GM19463 (cell line): ENCODE results near the gene ERCC8.
"Not testable (repeated sequence)": the region's sequence is repeated elsewhere in the genome, so short reads cannot be mapped to it uniquely, and the experiment has no call there.

Source experiments
- ATAC-seq: cut with Tn5 transposase; IDR thresholded peaks from one replicate; pipeline ENCODE4 v1.9.1; 2021; ENCODE audit warnings: mild to moderate bottlenecking, moderate library complexity; ENCODE audit not compliant: unreplicated experiment

Gene ERCC8, protein sequence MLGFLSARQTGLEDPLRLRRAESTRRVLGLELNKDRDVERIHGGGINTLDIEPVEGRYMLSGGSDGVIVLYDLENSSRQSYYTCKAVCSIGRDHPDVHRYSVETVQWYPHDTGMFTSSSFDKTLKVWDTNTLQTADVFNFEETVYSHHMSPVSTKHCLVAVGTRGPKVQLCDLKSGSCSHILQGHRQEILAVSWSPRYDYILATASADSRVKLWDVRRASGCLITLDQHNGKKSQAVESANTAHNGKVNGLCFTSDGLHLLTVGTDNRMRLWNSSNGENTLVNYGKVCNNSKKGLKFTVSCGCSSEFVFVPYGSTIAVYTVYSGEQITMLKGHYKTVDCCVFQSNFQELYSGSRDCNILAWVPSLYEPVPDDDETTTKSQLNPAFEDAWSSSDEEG

DNA sequence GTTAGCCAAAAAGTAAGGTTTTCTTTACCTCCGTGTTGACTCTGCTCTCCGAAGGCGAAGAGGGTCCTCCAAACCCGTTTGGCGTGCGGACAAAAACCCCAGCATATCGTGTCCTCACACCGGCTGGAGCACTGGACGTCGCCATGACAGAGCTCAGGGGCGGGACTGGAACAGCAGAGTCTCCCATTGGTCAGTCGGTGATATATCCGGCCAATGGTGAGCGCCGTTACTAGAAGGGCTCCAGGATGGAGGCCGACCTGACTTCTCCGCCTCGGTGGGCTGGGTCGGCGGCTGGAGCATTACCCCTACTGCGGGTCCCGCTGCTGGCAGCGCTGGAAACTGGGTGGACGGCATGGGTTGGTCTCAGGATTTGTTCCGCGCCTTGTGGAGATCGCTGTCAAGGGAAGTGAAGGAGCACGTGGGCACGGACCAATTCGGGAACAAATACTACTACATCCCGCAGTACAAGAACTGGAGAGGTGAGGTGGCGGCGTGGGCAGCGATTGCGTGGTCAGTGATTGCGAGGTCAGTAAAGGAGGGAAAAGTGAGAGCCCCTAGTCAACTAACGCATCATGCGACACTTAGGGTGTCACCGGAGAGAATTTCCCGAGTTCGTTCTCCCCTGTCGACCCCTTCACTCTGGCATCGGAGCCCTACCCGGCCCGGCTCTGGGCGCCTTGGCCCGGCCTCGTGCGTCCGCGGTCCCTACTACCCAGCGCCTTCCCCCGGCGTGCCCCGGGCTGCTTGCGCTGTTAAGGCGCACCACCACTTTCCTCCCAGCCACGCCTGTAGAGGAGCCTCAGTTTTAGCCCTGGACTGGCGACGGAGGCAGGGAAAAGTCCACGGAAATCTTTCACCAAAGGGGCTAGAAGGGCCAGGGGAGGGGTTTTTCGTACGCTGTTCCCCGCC is at the start of gene ERCC8, which contains the start of gene NDUFAF2:
Gene ERCC8 (minus strand): TSS at position 167 of the 909 bp plus-strand sequence. CDS start 62 bp downstream, at position 105.
Gene NDUFAF2 (plus strand): TSS at position 302 of the 909 bp plus-strand sequence. CDS start 51 bp downstream, at position 353.
- peak; percentile 100 for ATAC-seq

DNA sequence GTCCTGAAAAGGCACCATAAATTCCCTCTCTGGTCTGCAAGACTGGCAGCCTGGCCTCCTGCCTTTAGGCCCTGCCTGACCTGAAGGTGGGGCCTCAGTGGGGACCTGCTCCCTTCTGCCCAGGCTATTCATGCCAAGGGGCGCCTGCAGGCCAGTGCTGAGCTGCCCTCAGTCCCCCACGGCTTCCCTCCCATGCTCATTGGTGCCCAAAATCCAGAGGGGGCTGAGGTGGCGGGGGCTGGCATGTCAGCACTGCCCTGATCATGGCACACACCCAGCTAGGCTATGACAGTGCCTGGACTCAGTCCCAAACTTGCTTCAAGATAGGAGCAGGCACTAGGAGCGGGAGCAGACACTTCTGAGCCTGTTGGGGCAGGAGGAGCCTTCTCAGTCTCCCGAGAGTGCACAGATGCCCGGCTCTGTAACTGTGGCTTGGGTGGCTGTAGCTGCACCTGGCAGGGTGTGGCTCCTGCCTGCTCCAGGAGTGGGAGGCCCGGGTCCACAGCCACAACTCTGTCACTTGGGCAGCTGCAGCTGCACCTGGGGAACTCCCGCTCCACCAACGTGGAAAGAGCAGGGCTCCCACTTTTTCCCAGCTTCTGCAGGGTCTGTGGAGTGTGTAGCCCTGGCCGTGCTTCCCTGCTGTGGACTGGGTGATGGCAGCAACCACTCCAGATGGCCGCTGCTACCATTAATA is 49.2 kb upstream of the ERCC8 start:
- no peak for ATAC-seq

DNA sequence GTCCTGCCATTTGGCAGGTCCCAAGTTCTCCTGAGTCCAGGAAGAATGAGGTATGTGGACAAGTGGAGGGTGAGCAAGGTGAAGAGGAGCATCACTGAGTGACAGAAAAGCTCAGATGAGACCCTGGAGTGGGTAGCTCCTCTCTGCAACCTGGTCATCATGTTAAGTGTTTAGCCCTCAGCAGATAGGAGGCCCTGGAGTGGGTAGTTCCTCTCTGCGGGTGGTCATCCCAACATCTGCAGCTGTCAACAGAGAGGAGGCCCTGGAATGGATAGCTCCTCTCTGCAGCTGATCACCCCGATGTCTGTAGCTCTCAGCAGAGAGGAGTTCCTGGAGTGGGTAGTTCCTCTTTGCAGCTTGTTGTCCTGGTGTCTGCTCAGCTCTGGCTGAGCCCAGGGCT is 48.6 kb upstream of the ERCC8 start:
- ATAC-seq = no peak

DNA sequence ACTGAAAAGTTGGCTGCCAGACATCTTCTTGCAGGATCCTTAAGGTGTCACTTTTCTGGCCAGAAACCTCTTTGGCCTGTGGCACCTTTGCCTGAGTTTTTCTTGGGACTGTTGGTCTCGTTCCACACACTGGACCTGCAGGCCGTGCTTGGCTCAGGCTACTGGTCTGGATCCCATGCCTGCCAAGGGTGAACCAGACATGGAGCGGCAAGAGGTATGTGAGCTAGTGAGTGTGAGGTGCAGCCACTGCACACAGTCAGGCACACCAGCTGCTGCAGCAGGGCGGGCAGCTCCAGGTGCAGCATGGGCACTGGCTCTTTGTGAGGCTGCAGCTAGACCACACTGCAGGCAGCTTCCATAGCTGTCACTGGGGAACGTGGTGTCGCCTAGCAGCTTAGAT is 48.0 kb upstream of the ERCC8 start:
- ATAC-seq = no peak

DNA sequence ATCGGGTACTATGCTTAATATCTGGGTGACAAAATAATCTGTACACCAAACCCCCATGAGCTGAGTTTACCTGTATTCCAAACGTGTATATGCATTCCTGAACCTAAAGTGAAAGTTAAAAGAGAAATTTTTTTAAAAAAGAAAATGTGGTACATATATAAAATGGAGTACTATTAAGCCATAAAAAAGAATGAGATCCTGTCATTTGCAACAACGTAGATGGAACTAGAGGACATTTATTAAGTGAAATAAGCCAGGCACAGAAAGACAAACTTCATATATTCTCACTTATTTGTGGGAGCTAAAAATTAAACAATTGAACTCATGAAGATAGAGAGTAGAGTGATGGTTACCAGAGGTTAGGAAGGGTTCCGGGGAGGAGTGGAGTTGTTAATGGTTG is 44.9 kb upstream of the ERCC8 start:
- no peak for ATAC-seq

DNA sequence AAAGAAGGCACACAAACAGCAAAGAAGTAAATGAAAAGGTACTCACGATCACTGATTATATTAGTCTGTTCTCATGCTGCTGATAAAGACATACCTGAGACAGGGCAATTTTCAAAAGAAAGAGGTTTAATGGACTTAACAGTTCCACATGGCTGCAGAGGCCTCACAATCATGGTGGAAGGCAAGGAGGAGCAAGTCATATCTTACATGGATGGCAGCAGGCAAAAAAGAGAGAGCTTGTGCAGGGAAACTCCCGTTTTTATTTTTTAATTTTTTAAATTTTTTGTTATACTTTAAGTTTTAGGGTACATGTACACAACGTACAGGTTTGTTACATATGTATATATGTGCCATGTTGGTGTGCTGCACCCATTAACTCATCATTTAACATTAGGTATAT is 37.3 kb upstream of the ERCC8 start:
- not testable (repeated sequence) for ATAC-seq

DNA sequence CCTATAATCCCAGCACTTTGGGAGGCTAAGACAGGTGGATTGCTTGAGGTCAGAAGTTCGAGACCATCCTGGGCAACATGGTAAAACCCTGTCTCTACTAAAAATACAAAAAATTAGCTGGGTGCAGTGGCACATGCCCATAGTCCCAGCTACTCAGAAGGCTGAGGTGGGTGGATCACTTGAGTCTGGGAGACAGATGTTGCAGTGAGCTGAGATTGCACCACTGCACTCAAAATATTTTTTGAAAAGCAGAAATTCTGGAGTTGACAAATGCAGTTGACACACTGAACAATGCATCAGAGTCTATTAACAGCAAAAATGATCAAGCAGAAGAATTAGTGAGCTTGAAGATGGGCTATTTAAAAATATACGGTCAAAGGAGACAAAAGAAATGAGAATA is 35.6 kb upstream of the ERCC8 start:
- no peak for ATAC-seq

DNA sequence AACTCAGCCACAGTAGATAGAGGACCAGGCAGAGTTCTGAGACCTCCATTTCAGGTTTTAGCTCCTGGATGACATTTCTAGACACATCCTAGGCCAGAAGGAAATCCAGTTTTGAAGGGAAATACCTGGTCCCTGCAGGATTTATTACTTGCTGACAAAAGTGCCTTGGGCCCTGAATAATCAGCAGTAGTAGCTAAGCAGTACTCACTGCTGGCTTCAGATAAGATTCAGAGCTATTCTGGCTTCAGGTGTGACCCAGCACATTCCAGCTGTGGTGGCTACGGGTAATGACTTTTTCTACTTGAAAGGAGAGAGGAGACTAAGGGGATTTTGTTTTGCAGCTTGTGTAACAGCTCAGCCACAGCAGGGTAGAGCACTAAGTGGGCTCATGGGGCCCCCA is 34.1 kb upstream of the ERCC8 start:
- ATAC-seq = no peak

DNA sequence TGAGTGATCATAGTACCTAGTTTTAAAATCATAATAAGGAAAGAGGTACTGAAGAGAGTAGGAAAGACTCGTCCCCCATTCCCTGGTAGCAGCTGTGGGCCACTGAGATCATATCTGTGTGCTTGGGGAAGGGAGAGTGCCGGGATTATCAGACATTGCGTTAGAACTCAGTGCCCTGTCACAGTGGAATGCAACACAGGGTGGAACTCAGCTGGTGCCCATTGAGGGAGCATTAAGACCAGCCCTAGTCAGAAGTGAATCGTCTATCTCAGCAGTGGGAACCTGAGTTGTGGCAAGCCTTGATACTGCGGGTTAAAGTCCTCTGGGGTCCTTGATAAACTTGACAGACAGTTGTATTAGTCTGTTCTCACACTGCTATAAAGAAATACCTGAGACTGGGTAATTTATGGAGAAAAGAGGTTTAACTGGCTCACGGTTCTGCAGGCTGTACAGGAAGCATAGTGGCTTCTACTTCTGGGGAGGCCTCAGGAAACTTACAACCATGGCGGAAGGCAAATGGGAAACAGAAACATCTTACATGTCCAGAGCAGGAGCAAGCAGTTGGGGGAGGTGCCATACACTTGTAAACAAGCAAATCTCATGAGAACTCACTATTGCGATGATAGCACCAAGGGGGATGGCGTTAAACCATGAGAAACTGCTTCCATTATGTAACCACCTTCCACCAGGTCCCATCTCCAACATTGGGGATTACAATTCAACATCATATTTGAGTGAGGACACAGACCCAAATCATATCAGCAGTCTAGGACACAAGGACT is 33.3 kb upstream of the ERCC8 start:
- ATAC-seq = no peak

DNA sequence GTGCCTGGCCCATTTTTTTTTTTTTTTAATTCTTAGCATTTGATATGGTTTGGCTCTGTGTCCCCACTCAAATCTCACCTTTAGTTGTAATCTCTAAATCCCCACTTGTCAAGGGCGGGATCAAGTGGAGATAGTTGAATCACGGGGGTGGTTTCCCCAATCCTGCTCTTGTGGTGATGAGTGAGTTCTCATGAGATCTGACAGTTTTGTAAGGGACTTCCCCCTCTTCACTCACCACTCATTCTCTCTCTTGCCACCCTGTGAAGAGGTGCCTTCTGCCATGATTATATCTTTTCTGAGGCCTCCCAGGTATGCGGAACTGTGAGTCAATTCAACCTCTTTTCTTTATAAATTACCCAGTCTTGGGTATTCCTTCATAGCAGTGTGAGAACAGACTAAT is 27.4 kb upstream of the ERCC8 start:
- ATAC-seq = peak; percentile 53

DNA sequence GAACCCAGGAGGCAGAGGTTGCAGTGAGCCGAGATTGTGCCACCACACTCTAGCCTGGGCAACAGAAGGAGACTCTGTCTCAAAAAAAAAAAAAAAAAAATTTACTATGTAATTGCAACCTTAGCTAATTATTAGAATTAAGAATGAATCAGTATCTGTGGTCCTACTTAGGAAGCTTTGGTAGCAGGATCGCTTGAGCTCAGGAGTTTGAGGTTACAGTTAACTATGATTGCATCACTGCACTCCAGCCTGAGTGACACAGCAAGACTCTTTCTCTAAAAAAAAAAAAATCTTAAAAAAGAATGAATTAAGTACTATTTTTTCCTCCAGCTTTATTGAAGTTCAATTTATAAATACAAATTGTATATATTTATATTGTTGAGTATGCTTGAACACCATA is 16.8 kb upstream of the ERCC8 start:
- ATAC-seq = no peak

DNA sequence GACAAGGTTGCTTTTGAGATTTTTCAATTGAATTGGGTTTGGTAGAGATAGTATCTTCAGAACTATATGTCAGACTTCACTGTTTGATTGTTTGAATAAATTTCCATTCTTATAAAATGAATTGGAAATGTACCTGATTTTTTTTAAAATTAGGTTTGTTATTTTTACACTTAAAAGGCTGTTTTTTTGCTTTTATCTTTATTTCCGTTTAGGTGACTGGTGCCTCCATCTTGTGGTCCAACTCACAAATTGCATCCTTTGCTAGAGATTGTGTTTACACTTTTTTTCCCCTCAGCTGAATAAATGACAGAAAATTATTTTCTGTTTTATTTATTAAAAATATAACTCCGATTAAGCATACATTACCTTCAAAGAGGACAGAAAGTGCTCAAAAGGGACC is 15.7 kb upstream of the ERCC8 start:
- no peak for ATAC-seq

DNA sequence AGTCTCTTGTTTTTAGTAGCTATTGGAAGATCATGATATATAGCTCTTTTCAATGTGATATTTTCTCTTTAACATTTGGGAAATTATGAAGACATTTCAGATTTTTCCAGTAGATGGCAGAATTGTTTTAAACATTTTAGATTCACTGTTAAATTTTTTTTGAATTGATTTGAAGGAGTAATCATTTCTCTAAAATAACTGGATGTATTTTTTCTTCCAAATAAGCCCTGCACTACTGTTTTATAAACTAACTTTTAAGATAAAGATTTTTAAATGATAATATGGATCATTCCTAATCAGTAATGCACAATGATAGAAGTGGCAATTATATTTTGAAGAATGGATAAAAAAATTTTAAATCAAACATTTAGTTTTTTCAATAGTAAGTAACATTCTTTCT is 14.3 kb upstream of the ERCC8 start:
- no peak for ATAC-seq

DNA sequence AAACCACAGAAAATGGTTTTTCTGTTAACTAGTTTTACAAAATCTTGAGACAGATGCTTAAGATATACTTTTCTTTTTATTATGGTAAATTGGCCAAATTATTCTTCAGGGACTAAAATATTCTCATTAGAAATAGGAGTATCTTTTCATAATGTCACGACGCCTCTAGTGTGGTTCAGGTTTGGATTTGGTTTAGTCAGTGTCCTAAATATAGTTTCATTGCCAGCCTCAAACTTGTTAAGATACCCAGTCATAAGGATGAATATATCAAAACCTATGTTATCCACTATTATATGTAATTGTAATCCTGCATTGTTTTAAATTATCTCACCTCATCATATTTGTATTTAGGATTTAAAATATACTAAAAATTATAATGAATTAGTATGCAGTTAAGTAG is 13.8 kb upstream of the ERCC8 start:
- no peak for ATAC-seq

DNA sequence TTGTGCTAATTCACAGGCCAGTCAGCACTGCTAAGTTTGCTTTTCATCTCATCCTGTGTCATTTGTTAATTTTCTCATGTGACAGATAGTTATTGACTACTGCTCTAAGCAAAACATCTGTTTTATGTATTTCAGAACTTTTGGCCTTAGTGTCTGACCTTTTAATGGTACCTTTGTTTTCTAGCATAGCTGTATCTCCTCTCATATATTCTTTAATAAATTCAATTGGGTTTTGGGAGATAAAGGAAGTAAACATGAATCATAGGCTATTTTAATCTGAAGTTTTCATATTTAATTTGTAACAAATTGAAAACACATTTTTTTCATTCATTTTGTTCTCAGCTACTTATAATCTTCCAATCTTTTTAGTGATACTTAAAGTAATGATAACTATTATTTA is 13.2 kb upstream of the ERCC8 start:
- no peak for ATAC-seq

DNA sequence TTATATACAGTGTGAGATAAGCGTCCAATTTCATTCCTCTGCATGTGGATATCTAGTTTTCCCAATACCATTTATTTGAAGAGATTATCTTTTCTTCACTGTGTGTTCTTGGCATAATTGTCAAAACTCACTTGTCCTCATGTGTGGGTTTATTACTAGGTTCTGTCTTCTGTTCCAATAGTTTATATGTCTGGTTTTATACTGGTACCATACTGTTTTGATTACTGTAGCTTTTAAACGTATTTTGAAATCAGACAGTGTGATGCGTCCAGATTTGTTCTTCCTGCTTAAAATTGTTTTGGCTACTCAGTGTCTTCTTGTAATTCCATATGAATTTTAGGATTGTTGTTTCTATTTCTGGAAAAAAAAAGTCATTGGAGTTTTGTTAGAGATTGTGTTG is 10.4 kb upstream of the ERCC8 start:
- ATAC-seq = no peak

DNA sequence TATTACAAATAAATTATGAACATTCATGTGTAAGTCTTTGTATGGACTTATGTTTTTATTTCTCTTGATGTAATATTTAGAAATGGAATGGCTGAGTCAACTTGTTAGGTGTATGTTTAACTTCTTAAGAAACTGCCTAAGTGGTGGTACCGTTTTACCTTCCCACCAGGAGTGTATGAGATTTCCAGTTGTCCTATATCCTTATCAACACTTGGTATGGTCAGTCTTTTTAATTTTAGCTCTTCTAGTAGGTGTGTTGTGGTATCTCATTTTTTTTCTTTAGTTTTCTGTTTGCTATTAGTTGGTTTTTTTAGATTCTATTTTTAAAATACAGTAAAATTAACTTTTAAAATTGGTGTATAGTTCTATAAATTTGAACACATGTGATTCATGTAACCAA is 3.9 kb upstream of the ERCC8 start:
- ATAC-seq = no peak

DNA sequence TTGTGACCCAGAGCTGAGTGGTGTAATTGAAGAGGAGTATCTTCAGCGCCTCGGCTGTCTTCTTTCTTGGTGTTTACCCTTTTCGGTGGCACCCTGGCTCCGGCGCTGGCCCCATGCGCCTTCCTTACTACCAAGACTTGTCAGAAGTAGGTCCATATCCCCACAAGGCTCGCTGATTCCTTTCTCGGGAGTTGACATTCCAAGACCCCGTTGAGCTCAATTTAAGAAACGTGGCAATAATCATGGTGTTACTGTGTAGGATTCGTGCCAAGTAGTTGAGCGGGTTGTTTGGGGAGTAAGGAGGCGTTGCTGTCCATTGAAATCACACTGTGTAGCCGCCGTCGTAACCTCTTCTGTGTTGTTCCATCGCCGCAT is 930 bp upstream of the ERCC8 start:
- ATAC-seq = peak; percentile 10

DNA sequence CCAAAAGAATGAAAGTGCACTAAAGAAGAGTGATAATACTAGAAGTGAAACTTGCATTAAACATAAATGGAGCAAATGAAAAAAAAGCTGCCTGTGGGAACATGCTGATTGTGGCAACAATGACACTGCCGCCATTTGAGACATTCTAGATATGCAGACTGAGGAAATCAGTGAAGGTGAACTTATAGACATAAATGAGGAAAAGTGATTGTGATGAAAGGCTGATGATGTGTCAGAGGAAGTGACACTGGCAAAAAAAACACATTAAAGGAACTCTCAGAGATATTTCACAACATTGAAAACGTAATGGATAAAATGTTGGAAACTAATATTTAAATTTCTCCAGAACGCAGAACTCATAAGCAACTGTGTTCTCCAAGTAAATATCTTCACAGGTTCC is 1.2 kb downstream of the ERCC8 start:
- no peak for ATAC-seq

DNA sequence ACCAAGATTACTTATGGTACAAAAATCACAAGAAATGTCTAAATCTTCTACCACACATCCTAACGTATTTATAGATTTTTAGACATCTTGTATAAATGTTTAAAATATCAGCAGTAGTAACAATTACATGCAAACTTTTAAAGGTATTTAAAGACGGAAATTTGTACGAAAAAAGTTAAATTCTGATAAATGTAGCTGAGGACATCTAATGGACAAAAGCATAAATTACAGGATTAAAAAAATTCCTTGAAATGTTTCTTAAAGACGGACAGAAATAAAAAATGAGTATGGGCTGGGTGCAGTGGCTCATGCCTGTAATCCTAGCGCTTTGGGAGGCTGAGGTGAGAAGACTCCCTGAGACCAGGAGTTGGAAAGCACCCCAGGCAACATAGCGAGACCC is 15.8 kb downstream of the ERCC8 start:
- ATAC-seq = no peak

DNA sequence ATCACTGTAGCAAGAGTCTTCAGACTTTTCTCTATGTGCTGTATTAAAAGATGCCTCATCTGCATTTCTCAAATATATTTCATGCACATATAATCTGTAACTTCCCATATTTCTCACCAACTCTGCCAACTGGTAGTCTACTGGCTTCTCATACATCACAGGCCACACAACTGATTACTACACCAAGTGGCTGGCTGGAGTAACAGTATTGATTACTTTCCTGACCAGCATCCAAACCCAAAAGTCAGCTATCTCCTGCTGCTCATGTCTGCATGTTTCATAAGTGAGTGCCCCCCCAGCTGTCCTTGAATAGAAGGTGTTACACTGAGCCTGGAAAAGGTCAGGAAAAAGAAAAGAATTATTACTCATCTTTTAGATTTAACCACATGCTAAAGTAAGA is 17.4 kb downstream of the ERCC8 start:
- ATAC-seq = no peak
